ENCODE results near the gene PCDH9.

Gene PCDH9

DNA sequence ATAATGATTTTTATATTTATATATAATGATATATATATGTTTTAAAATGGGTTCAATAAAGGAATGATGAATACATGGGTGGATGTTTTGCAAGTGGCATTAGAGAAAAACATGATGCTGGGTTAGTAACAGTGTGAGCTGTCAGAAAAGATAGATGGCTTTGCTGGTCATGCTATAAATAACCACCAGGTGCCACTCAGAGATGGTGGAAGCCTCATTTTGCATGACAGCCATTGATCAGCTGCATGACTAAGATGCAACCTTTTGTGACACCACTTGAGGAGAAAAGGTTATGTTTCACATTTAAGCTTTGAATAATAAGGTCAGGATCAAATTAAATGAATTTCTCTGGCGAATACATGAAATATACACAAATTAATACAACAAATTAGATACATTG, 737.7 kb downstream of the PCDH9 start:
- no peak for DNase-seq

DNA sequence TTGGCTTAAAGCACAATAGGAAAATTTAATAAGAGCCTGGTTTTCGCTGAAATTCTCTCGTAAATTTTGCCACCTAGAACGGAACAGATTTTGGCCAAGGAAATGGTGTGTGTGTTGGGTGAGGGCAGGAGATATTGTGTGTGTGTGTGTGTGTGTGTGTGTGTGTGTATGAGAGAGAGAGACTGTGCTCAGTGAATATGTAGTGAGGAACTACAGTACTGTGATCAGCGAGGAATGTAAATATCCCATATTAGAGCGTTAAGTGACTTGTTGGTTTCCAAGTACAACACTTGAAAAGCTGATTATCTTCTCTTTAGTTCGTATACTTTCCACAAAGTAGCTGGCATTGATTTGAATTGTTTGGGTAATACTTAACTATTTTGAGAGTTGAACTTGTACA, 738.9 kb downstream of the PCDH9 start:
- DNase-seq = no peak

DNA sequence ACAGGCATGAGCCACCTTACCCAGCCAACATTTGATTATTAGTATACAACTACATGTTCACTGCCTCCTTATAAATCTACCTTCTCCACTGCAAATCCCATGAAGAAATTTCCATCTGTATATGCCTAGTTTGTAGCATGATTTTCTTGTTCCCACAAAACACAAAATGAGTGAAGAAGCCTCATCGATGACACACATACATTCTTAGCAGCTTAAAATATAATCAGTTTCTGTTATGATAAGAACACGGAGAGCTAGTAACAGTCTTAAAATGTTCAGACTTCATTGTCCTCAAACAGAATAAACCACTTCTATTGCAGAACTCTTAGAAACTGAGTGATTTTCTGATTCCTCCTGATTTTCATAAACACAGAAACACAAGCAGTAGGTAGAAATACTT, 740.5 kb downstream of the PCDH9 start:
- DNase-seq = no peak

GRCh38 chr13:66489172-66489571, 741.0 kb downstream of the PCDH9 start:
- no peak for DNase-seq

DNA sequence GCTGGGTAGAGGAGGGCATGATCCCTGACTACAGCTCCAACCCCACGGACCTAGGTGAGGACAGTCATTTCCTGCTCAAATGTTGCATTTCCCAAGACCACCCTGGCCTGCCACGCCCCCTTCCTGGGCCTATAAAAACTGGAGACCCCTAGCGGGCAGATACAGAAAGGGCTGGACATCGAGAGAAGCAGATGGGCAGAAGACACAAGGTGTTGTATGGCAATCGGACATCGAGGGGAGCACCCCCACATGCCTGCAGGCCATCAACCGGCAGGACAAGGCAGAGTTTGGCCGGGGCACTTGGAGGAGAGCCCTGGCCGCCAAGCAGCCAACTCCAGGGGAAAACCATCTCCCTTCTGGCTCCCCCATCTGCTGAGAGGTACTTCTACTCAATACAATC, 746.4 kb downstream of the PCDH9 start:
- DNase-seq = no peak

- no peak for DNase-seq
Observed at GRCh38 chr13:66482836-66483235, 747.3 kb downstream of the PCDH9 start.

GRCh38 chr13:66477816-66478215, 752.3 kb downstream of the PCDH9 start:
- no peak for DNase-seq

DNA sequence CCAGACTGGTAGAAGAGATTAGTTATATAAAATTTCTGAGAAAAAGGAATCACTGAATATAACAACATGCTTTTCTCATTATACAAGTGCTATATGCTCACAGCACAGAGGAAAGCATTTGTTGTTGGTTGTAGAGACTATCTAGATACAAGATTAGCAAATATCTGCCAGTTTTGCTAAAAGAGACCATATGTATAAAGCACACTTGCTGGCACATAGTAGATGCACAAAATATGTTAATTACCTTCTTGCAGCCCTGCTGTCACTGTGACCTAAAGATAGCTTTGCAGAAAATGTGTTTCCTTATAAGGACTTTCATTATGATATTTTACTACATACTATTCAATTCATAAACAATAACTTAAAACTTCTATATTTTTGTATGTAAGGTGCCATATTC, 755.1 kb downstream of the PCDH9 start:
- no peak for DNase-seq

DNA sequence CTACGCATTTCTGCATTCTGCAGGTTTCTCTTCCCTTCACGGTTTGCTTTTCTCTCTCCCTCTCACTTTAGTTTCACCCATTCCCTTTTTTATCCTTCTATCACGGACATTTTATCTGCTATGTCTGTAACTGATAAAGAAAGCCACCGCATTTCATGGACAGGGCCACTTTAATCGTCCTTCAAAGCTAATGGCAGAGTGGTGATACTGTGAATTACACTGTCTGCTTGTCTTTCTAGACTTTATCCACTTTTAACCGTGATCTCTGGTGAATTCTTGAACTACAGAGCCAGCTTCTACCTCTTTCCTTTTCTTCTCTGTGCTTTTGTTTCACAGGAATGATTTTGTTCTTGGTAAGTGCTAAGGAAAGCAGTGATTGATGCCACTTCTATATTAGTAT, 760.4 kb downstream of the PCDH9 start:
- no peak for DNase-seq

- DNase-seq = no peak
Observed at GRCh38 chr13:66468656-66469055, 761.5 kb downstream of the PCDH9 start.

DNA sequence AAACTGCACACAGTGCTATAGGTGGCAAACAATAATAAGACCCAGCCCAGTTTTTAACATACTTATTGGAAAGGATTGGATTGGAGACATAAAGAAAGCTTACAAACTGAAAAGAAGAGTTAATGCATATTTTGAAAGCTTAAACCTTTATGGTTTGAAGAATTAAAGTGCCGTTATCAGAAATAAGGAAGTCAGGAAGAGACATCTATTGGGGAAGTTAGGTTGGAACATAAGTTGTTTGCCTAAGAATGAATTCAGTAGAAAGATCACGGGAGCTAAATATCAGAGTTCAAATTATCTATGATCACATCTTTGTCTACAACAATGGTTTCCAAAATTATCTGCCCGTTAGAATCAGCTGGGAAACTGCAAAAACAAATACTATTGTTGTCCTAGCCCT, 767.9 kb downstream of the PCDH9 start:
- DNase-seq = no peak

DNA sequence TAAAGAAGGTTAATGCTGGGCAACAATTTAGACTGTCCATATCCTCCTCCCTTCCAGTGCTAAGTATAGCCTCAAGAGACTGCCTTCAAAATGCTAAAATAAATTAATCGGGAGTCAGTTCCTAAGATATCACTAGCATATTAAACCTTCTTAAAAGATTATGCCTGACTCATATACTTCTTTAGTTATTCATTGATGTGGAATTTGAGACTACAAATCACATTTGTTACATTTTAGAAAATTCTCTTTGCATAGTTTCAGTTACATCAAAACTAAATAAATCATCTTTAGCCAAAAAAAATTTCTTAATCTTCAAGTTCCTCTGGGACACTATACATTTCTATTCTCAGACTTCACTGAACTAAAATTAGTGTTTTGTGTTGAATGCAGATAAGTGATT, 769.1 kb downstream of the PCDH9 start:
- no peak for DNase-seq

DNA sequence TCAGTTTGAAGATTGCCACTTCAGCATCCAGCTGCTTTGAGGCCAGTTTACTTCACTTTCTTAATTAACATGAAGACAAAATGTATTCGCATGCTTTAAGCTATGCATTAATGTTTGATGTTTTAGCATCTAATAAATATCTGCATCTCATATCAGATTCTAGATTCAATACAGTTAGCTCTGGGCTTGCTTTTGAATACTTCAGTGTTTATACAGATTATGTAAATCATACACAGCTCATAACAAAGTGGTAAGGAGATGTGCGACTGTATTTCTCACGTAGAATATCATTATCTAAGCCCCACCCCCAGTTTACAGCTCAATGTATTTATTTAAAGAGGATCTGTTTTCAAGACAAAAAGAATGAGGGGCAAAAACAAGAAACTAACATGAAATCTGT, 770.5 kb downstream of the PCDH9 start:
- no peak for DNase-seq

DNA sequence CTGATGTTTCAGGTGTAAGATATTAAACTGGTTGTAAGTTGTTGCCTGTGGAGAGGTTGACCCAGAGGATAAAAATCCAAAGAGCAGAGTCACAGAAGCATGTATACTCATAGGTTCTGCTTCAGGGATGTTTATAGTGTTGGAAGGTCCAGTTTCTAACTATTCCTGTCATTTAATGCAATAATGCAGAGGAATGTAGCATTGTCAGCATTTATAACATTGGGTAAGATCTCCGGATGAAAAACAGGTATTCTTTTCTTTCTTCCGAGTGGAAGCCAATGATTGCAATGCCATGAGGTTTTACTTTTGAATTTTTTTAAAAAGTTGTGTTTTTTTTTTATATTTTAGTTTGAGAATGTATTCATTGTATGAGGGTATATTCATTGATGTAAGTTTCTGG, 771.0 kb downstream of the PCDH9 start:
- DNase-seq = no peak

- no peak for DNase-seq
Observed at GRCh38 chr13:66446413-66446812, 783.7 kb downstream of the PCDH9 start.

DNA sequence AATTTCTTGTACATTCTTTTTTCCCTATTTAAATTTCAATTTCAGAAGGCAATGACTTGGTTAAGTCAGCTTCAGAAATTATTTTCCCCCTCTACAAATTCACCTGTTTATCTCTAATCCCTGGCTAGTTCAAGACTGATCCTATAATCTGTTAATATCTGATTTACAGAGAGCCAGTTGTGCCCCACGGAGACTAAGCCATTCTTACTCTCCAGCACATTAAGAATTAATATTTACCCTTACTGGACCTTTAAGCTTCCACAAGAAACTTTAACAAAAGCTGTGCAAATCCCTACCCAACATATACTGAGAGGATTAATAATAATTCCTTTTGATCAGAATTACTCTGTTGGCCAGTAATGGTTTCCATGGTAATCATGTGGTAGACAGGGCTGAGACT, 786.2 kb downstream of the PCDH9 start:
- DNase-seq = no peak

DNA sequence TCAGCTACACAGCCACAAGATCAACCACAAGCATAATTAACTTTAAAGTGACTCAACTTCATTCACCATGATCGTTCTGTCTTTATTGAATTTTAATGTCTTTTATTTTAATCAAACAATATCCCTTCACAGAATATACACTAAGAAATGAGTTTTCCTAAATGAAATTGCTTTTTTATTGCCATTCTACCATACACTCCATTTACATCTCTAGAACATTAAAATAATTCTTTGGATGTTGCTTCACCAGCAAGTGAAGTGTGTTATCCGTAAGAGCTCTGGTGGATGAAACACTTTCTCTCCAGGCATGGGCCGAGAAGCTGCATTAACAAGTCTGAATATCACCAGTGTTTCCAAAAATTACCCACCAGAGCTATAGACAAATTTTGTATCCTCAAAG, 789.2 kb downstream of the PCDH9 start:
- DNase-seq = no peak

- no peak for DNase-seq
Observed at GRCh38 chr13:66430728-66431127, 799.4 kb downstream of the PCDH9 start.

DNA sequence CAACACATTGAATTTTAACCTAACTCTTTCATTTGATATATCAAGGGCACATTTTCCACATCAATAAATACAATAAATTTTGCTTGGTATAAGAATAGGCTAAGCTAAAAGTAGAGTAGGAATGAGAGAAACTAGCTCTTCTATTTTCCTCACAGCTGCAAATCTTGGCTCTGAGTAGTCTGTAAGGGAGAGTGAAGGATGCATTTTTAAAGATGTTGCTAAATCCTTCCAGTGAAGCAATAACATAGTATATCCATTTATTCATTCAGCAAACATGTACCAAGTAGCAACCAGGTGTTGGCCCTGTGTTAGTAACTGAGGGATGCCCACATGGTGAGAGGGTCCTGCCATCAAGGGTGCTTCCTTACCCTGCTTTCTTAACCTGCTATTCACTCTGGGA, 799.9 kb downstream of the PCDH9 start:
- DNase-seq = no peak

DNA sequence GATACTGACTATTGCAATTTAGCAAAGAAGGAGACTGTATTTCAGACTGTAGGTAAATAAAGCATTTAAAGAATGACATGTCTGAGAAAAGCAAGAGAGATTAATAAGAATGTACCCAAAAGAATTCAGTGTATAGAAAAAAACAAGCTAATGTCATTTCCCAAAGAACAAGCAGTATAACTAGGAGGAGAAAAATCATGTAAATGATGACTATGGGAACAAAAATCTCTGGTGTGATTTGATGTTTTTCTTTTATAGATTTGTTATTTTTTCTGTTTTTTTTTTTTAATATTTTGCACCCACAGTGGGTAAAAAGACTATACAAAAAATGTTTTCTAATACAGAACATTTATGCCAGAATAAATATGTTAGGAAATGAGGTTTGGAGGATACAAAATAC, 801.0 kb downstream of the PCDH9 start:
- DNase-seq = no peak

DNA sequence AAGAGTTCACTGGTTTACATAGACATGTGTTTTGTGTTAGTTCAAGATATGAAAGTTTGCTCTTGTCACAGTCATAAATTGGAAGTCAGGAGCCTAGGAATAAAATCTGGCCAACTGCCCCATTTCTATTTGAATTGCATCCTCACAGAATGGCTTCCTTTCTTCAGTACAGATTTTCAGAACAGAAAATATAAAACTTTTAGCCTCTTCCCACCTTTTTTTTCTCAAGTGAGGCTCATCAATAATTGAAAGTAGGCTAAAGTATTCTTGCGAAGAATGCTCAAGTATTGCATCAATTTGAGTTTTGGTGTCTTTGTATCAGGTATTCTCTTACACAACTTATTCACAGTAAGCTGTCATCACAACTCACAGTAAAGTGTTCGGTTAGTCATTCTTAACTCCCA, 802.7 kb downstream of the PCDH9 start:
- no peak for DNase-seq

DNA sequence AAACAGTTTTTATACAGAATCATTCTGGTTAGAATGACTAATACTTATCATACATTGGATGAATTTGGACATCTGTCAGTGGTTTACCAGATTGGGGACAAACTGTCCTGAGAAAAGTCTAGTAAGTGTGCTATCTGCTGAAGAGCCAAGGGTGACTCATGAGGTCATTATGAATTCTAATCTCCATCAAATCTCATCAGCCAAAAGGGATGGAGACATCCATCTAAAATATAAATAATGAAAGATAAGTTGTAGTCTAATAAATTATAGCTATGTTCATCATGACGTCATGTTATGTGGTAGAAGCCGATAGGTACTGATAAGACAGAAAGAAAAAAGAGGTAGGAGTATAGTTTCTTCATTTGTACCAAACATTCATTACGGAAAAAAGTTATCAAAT, 804.4 kb downstream of the PCDH9 start:
- DNase-seq = no peak

DNA sequence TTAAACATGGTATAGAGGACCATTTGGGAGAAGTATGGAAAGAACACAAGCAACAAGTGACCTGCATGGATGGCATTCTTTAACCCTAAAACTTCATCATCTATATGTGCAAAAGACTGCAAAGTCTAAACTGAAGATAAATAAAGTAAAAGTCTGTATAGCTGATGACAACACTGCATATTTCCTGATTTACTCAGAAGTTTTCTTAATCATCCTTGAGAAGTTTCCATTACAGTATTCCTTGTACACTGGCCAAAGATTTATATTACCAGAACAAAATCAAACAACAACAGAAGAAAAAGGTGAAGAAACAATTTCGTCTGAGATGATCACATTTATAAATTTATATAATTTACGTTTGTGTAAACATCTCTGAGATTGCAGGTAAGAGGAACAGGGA, 805.7 kb downstream of the PCDH9 start:
- DNase-seq = no peak

- no peak for DNase-seq
Observed at GRCh38 chr13:66415444-66415843, 814.7 kb downstream of the PCDH9 start.

- DNase-seq = no peak
Observed at GRCh38 chr13:66414066-66414800, 815.9 kb downstream of the PCDH9 start.

DNA sequence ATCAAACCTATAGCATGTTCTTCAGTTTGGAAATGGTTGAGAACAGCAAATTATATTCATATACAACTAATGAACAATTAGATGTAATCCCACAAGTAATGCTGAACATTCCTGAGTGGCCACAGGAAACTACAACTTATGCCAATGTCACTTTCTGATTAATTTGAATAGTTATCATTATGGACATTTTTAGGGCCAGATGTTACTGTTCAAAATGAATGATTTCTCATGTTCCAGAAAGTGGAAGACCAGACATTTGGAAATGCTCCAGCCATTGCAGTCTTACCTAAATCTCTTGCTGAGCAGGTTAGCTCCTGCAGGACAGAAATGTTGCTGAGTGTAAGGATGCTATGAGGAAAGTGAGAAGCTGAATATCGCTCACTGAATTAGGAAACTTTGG, 819.8 kb downstream of the PCDH9 start:
- no peak for DNase-seq
